Breast epithelium (tissue), 4 donors: ENCODE results near the gene SRGAP2B. TPM values are rescaled to one million over a fixed set of nuclear protein-coding genes. Genes with fewer than 3 reads are reported as not detected.
"Not testable (repeated sequence)": the region's sequence is repeated elsewhere in the genome, so short reads cannot be mapped to it uniquely, and the experiment has no call there.

ENCODE experiments used
- DNase-seq, 2 donors: peaks; one replicate each; pipeline ENCODE4 v3.0.0-alpha.2; 2019; ENCODE audit warnings: low spot score in 2 of 2
- H3K27ac ChIP-seq, 2 donors: fragments of 200-600 bp; sonication (generic) in 1 of 2; one replicate each; pipeline ENCODE4 v1.5.1; 2016 to 2019; ENCODE audit warnings: mild to moderate bottlenecking in 1 of 2
- H3K27me3 ChIP-seq, 2 donors: fragments of 200-600 bp; sonication (generic) in 1 of 2; one replicate each; pipeline versions ENCODE4 v1.5.1 to v1.6.0; 2017 to 2019; ENCODE audit warnings: control low read depth in 1 of 2, mild to moderate bottlenecking in 1 of 2
- H3K36me3 ChIP-seq: fragments of 200-600 bp; one replicate; pipeline ENCODE4 v1.5.1; 2019
- H3K4me1 ChIP-seq, 2 donors: fragments of 200-600 bp; sonication (generic); one replicate each; pipeline ENCODE4 v1.5.1; 2016 to 2019; ENCODE audit warnings: control low read depth in 1 of 2
- H3K4me3 ChIP-seq, 3 donors: fragments of 200-600 bp; sonication (generic); 1 replicate in 2 of 3; 2 replicates in 1 of 3; pipeline ENCODE4 v1.5.1; 2016 to 2019; ENCODE audit warnings: mild to moderate bottlenecking in 3 of 3, moderate library complexity in 2 of 3
- H3K9me3 ChIP-seq, 2 donors: fragments of 200-600 bp; sonication (generic) in 1 of 2; one replicate each; pipeline ENCODE4 v1.5.1; 2016 to 2019; ENCODE audit warnings: control low read depth in 1 of 2
- intact Hi-C: fragments of 100-400 bp; cut with DNase I; formaldehyde crosslinking; loops from one replicate; pipeline ENCODE4 v1.15.1; 2023; ENCODE audit warnings: low total_unique reads
- total RNA-seq, 3 donors: library from RNA; depleted of rRNA; stranded (reverse); fragments of >200 nt; gene quantifications; one replicate each; pipeline ENCODE4 v1.1.0, GENCODE V29; 2016

The SRGAP2B gene
- total RNA-seq, 3 donors from 2014 or later: 12.0 to 21.8 (median 14.4) TPM

GRCh38 chr1:145015744-145016491 lies 79.2 kb downstream of the SRGAP2B start:
- H3K36me3 ChIP-seq, DNase-seq, H3K4me3 ChIP-seq, H3K9me3 ChIP-seq, H3K4me1 ChIP-seq, intact Hi-C loops, H3K27ac ChIP-seq, H3K27me3 ChIP-seq: not testable (repeated sequence)

GRCh38 chr1:145013353-145013752 lies 81.8 kb downstream of the SRGAP2B start:
- H3K4me3 ChIP-seq, H3K9me3 ChIP-seq, H3K27me3 ChIP-seq, H3K27ac ChIP-seq, DNase-seq, H3K36me3 ChIP-seq, H3K4me1 ChIP-seq, intact Hi-C loops: not testable (repeated sequence)

- H3K4me3 ChIP-seq, intact Hi-C loops, H3K4me1 ChIP-seq, H3K9me3 ChIP-seq, H3K27ac ChIP-seq, H3K27me3 ChIP-seq, DNase-seq, H3K36me3 ChIP-seq: not testable (repeated sequence)
Measured at GRCh38 chr1:145011811-145012210, 83.3 kb downstream of the SRGAP2B start.

- H3K27me3 ChIP-seq, H3K9me3 ChIP-seq, H3K4me3 ChIP-seq, DNase-seq, H3K27ac ChIP-seq, intact Hi-C loops, H3K36me3 ChIP-seq, H3K4me1 ChIP-seq: not testable (repeated sequence)
Measured at GRCh38 chr1:145010580-145010979, 84.5 kb downstream of the SRGAP2B start.

GRCh38 chr1:145009928-145010327 lies 85.2 kb downstream of the SRGAP2B start:
- H3K9me3 ChIP-seq, intact Hi-C loops: not testable (repeated sequence)

GRCh38 chr1:145008388-145008787 lies 86.7 kb downstream of the SRGAP2B start:
- H3K27me3 ChIP-seq, H3K9me3 ChIP-seq, DNase-seq, intact Hi-C loops, H3K4me3 ChIP-seq, H3K27ac ChIP-seq, H3K4me1 ChIP-seq, H3K36me3 ChIP-seq: not testable (repeated sequence)

More at GRCh38 chr1:145009928-145010327, 85.2 kb downstream of the SRGAP2B start:
- not testable (repeated sequence) for DNase-seq, H3K4me3 ChIP-seq, H3K27me3 ChIP-seq, H3K36me3 ChIP-seq, H3K4me1 ChIP-seq, H3K27ac ChIP-seq

- intact Hi-C loops, H3K27ac ChIP-seq, H3K9me3 ChIP-seq, DNase-seq, H3K27me3 ChIP-seq, H3K36me3 ChIP-seq, H3K4me1 ChIP-seq, H3K4me3 ChIP-seq: not testable (repeated sequence)
Measured at GRCh38 chr1:145005142-145005541, 90.0 kb downstream of the SRGAP2B start.

GRCh38 chr1:145001381-145001780 lies 93.7 kb downstream of the SRGAP2B start:
- H3K9me3 ChIP-seq, H3K4me3 ChIP-seq, H3K27ac ChIP-seq, DNase-seq, H3K36me3 ChIP-seq, H3K27me3 ChIP-seq, H3K4me1 ChIP-seq, intact Hi-C loops: not testable (repeated sequence)

GRCh38 chr1:145000743-145001326 lies 94.3 kb downstream of the SRGAP2B start:
- H3K4me3 ChIP-seq, H3K36me3 ChIP-seq, intact Hi-C loops, H3K27ac ChIP-seq, H3K4me1 ChIP-seq, H3K27me3 ChIP-seq, DNase-seq, H3K9me3 ChIP-seq: not testable (repeated sequence)

GRCh38 chr1:145000074-145000742 lies 94.9 kb downstream of the SRGAP2B start:
- H3K4me1 ChIP-seq, H3K9me3 ChIP-seq, H3K27ac ChIP-seq, H3K27me3 ChIP-seq, DNase-seq, intact Hi-C loops, H3K36me3 ChIP-seq, H3K4me3 ChIP-seq: not testable (repeated sequence)

GRCh38 chr1:144998981-144999273 lies 96.2 kb downstream of the SRGAP2B start:
- H3K36me3 ChIP-seq, intact Hi-C loops, DNase-seq, H3K27me3 ChIP-seq, H3K4me1 ChIP-seq, H3K27ac ChIP-seq, H3K4me3 ChIP-seq, H3K9me3 ChIP-seq: not testable (repeated sequence)

- intact Hi-C loops, H3K4me1 ChIP-seq, H3K36me3 ChIP-seq, DNase-seq, H3K9me3 ChIP-seq, H3K27ac ChIP-seq, H3K27me3 ChIP-seq, H3K4me3 ChIP-seq: not testable (repeated sequence)
Measured at GRCh38 chr1:144998134-144998980, 96.8 kb downstream of the SRGAP2B start.

GRCh38 chr1:144995833-144996410 lies 99.2 kb downstream of the SRGAP2B start:
- H3K9me3 ChIP-seq, H3K4me3 ChIP-seq, H3K27me3 ChIP-seq, H3K36me3 ChIP-seq, DNase-seq, H3K27ac ChIP-seq, intact Hi-C loops, H3K4me1 ChIP-seq: not testable (repeated sequence)
